Measurements from ENCODE around the gene MXD3. TPM values are rescaled to one million over a fixed set of nuclear protein-coding genes. Genes with fewer than 3 reads are reported as not detected.

MXD3 gene
- total and polyA plus RNA-seq, 2 of the 4 experiments (the other 2 are of a cell fraction), result 7.3 to 12.9 TPM

- H3K4me2 ChIP-seq (ENCODE audit: low read depth, low read length), result no peak overlapping the region
- peaks cover 28% of the 10 kb centered on the region for H3K36me3 ChIP-seq (ENCODE audit: control insufficient read depth, insufficient read depth, low read length)
- no peak overlapping the region for H4K91ac ChIP-seq (ENCODE audit: insufficient read depth, low read depth, low read length)
- no peak overlapping the region for H2AFZ ChIP-seq (replicated peaks; ENCODE audit: low read length, poor library complexity)
- H4K8ac ChIP-seq (ENCODE audit: low read depth in 2 of 2, low read length in 2 of 2), result no peak overlapping the region
- no peak overlapping the region for H2AK9ac ChIP-seq (replicated peaks; ENCODE audit: low read depth, low read length, poor library complexity)
- no peak overlapping the region for H4K5ac ChIP-seq (ENCODE audit: low read depth, low read length)
- BruUV-seq (replicated peaks), result no TSS peak
- TF ChIP-seq RAD21 (IDR thresholded peaks at IDR 0.05; ENCODE audit: low read length), result no peak
- TF ChIP-seq MAZ (IDR thresholded peaks at IDR 0.05; ENCODE audit: borderline replicate concordance, low read depth, low read length), result no peak
- TF ChIP-seq MAFK (IDR thresholded peaks at IDR 0.05; ENCODE audit: low read depth, low read length), result no peak
- no peak for TF ChIP-seq BHLHE40 (IDR thresholded peaks at IDR 0.05; ENCODE audit: low read depth, low read length)
- no peak for TF ChIP-seq CTCF (conservative IDR thresholded peaks at IDR 0.05; ENCODE audit: low read depth, low read length)
- no peak for TF ChIP-seq NFE2L2 (IDR thresholded peaks at IDR 0.05; ENCODE audit: low read depth, low read length)
- no peak for TF ChIP-seq ELK1 (IDR thresholded peaks at IDR 0.05; ENCODE audit: borderline replicate concordance, low read depth, low read length)
- TF ChIP-seq USF2 (IDR thresholded peaks at IDR 0.05; ENCODE audit: low read depth, low read length), result no peak
- no peak for TF ChIP-seq CEBPB (IDR thresholded peaks at IDR 0.05; ENCODE audit: low read depth, low read length)
- TF ChIP-seq SMC3 (IDR thresholded peaks at IDR 0.05; ENCODE audit: low read depth, low read length), result no peak
- TF ChIP-seq CHD1 (IDR thresholded peaks at IDR 0.05; ENCODE audit: low read depth, low read length), result no peak
- TF ChIP-seq MXI1 (IDR thresholded peaks at IDR 0.05; ENCODE audit: borderline replicate concordance, low read depth, low read length), result no peak
- TF ChIP-seq RCOR1 (IDR thresholded peaks at IDR 0.05; ENCODE audit: insufficient replicate concordance, low read length), result no peak
- TF ChIP-seq RFX5 (IDR thresholded peaks at IDR 0.05; ENCODE audit: low read depth, low read length), result no peak
- no peak for TF ChIP-seq POLR2A (IDR thresholded peaks at IDR 0.05; ENCODE audit: low read depth, low read length)
- TF ChIP-seq FOS (IDR thresholded peaks at IDR 0.05; ENCODE audit: low read depth, low read length), result no peak
- peaks cover 6% of the 10 kb centered on the region for H3K4me1 ChIP-seq (ENCODE audit: control insufficient read depth, insufficient read depth, low read length)
- H3K9me1 ChIP-seq (ENCODE audit: insufficient read depth, low read length), result peaks cover 14% of the 10 kb centered on the region
- H3K27ac ChIP-seq (ENCODE audit: insufficient read depth, low read length), result no peak overlapping the region
- intact Hi-C loops (cut with micrococcal nuclease), result no loop called here
- no peak overlapping the region for H3K23ac ChIP-seq (ENCODE audit: low read depth, low read length)
- ChIA-PET CTCF (no interaction called here), POLR2A (ENCODE audit: unreplicated experiment) (no interaction called here)
- H3K9ac ChIP-seq (ENCODE audit: low read depth, low read length), result no peak overlapping the region
- peaks cover 4 to 25% of the 10 kb centered on the region in 2 experiments for H3K79me1 ChIP-seq (ENCODE audit: low read depth in 1 of 2, low read length in 2 of 2)
- H3K14ac ChIP-seq (replicated peaks; ENCODE audit: low read depth, low read length), result no peak overlapping the region
- H3K9me3 ChIP-seq (ENCODE audit: control insufficient read depth, insufficient read depth, low read length), result no peaks in the 10 kb centered on the region
- WGBS, 2 experiments (ENCODE audit: extremely low coverage in 2 of 2, insufficient read length in 1 of 2), result no CpG with 5 or more reads among the region's 7 CpGs
- dilution Hi-C loops (cut with HindIII; ENCODE audit: low sequenced_read_pairs, unreplicated experiment), result no loop called here
- H3K4me3 ChIP-seq (ENCODE audit: insufficient read depth, low read depth, low read length), result no peak overlapping the region
- DNase-seq (no peak), ATAC-seq (ENCODE audit: low read depth) (no peak)
- H2AK5ac ChIP-seq (ENCODE audit: low read depth, low read length), result no peak overlapping the region
- no peak overlapping the region for H2BK15ac ChIP-seq (ENCODE audit: low read depth, low read length)
- H3K56ac ChIP-seq (ENCODE audit: extremely low read depth, insufficient read depth, low read length), result no peak overlapping the region
- H2BK20ac ChIP-seq (ENCODE audit: low read depth, low read length), result no peak overlapping the region; the same call in 1 of the 2 replicates
- no peak overlapping the region for H2BK120ac ChIP-seq (ENCODE audit: low read depth, low read length)
- no peak overlapping the region for H3K18ac ChIP-seq (ENCODE audit: low read depth, low read length)
- no peak overlapping the region for H3K4ac ChIP-seq (ENCODE audit: low read depth, low read length)
- H3K27me3 ChIP-seq (ENCODE audit: control insufficient read depth, insufficient read depth, low read length), result no peaks in the 10 kb centered on the region
- no peaks in the 10 kb centered on the region; the same call in 1 of the 2 replicates for H4K20me1 ChIP-seq (ENCODE audit: insufficient read depth, low read length)
- in situ Hi-C loops (cut with MboI; ENCODE audit: low sequenced_read_pairs), result no loop called here
- H2BK5ac ChIP-seq (ENCODE audit: low read depth, low read length, poor library complexity, severe bottlenecking), result no peak overlapping the region
These were observed 42.3 kb downstream of the MXD3 start for GRCh38 chr5:177269232-177269895.
